ENCODE measurements around the gene SGO2.

DNA sequence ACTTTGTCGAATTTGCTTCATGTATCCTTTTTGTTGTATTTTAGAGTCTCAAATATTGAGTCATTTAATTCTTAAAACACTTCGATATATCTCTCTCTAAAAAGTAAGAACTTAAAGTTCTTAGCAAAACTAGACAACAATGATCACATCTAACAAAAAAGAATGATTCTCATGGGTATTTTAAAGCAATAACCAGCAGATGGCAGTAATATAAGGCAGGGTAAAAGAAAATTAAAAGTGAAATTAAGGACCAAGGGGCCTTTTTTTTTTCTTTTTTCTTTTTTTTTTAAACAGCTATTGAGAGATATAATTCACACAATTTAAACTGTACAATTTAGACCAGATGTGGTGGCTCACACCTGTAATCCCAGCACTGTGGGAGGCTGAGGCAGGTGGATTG lies 50.0 kb downstream of the SGO2 start:
- TF ChIP-seq EZH2 (IDR thresholded peaks at IDR 0.05) = no peak
- TF ChIP-seq ZNF274 (IDR thresholded peaks at IDR 0.05; ENCODE audit: low read depth, low read length) = no peak
- no peak for TF ChIP-seq POLR2AphosphoS5 (IDR thresholded peaks at IDR 0.05; ENCODE audit: low read depth, low read length)
- TF ChIP-seq, protein P1, sequence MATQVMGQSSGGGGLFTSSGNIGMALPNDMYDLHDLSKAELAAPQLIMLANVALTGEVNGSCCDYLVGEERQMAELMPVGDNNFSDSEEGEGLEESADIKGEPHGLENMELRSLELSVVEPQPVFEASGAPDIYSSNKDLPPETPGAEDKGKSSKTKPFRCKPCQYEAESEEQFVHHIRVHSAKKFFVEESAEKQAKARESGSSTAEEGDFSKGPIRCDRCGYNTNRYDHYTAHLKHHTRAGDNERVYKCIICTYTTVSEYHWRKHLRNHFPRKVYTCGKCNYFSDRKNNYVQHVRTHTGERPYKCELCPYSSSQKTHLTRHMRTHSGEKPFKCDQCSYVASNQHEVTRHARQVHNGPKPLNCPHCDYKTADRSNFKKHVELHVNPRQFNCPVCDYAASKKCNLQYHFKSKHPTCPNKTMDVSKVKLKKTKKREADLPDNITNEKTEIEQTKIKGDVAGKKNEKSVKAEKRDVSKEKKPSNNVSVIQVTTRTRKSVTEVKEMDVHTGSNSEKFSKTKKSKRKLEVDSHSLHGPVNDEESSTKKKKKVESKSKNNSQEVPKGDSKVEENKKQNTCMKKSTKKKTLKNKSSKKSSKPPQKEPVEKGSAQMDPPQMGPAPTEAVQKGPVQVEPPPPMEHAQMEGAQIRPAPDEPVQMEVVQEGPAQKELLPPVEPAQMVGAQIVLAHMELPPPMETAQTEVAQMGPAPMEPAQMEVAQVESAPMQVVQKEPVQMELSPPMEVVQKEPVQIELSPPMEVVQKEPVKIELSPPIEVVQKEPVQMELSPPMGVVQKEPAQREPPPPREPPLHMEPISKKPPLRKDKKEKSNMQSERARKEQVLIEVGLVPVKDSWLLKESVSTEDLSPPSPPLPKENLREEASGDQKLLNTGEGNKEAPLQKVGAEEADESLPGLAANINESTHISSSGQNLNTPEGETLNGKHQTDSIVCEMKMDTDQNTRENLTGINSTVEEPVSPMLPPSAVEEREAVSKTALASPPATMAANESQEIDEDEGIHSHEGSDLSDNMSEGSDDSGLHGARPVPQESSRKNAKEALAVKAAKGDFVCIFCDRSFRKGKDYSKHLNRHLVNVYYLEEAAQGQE (IDR thresholded peaks at IDR 0.05; ENCODE audit: low read depth) = no peak
- TF ChIP-seq EGR1 (IDR thresholded peaks at IDR 0.05; ENCODE audit: low read depth) = no peak
- no peak for TF ChIP-seq ELF1 (IDR thresholded peaks at IDR 0.05; ENCODE audit: borderline replicate concordance, low read depth)
- TF ChIP-seq POLR2A (IDR thresholded peaks at IDR 0.05; ENCODE audit: borderline replicate concordance, extremely low read depth, insufficient read depth, insufficient read length) = no peak
- no peak for TF ChIP-seq CEBPB (IDR thresholded peaks at IDR 0.05; ENCODE audit: low read depth)
- TF ChIP-seq SIN3A (IDR thresholded peaks at IDR 0.05; ENCODE audit: low read depth) = no peak
- TF ChIP-seq, protein P2, sequence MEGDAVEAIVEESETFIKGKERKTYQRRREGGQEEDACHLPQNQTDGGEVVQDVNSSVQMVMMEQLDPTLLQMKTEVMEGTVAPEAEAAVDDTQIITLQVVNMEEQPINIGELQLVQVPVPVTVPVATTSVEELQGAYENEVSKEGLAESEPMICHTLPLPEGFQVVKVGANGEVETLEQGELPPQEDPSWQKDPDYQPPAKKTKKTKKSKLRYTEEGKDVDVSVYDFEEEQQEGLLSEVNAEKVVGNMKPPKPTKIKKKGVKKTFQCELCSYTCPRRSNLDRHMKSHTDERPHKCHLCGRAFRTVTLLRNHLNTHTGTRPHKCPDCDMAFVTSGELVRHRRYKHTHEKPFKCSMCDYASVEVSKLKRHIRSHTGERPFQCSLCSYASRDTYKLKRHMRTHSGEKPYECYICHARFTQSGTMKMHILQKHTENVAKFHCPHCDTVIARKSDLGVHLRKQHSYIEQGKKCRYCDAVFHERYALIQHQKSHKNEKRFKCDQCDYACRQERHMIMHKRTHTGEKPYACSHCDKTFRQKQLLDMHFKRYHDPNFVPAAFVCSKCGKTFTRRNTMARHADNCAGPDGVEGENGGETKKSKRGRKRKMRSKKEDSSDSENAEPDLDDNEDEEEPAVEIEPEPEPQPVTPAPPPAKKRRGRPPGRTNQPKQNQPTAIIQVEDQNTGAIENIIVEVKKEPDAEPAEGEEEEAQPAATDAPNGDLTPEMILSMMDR (IDR thresholded peaks at IDR 0.05 in 2 of 3, conservative IDR thresholded peaks at IDR 0.05 in 1 of 3; ENCODE audit: borderline replicate concordance in 1 of 3, insufficient read depth in 1 of 3, low read depth in 2 of 3, low read length in 2 of 3) = peak; percentile 34 to 56 (median 53); a peak in 4 of 6 replicates
- peak; percentile 49 for TF ChIP-seq RAD21 (IDR thresholded peaks at IDR 0.05; ENCODE audit: low read depth)
- TF ChIP-seq TCF7L2 (IDR thresholded peaks at IDR 0.05; ENCODE audit: borderline replicate concordance, extremely low read depth, insufficient read depth, insufficient read length) = no peak
- no peak for TF ChIP-seq EZH2phosphoT487 (IDR thresholded peaks at IDR 0.05; ENCODE audit: borderline replicate concordance)
- TF ChIP-seq, protein P3, sequence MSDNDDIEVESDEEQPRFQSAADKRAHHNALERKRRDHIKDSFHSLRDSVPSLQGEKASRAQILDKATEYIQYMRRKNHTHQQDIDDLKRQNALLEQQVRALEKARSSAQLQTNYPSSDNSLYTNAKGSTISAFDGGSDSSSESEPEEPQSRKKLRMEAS (IDR thresholded peaks at IDR 0.05) = no peak
